NCI-H2107 (cell line): ENCODE results near the gene CAPZB.
"Not testable (repeated sequence)": the region's sequence is repeated elsewhere in the genome, so short reads cannot be mapped to it uniquely, and the experiment has no call there.

ENCODE experiments used
- DNase-seq: peaks from one replicate; lab custom pipeline; 2025; lab: John Stamatoyannopoulos, UW

CAPZB gene

GRCh38 chr1:19485362-19486187 is at the start of gene CAPZB:
TSS of gene CAPZB (minus strand) at chr1:19485539. CDS start at chr1:19485438, 101 bp downstream.
- peak; percentile 68 for DNase-seq

DNA sequence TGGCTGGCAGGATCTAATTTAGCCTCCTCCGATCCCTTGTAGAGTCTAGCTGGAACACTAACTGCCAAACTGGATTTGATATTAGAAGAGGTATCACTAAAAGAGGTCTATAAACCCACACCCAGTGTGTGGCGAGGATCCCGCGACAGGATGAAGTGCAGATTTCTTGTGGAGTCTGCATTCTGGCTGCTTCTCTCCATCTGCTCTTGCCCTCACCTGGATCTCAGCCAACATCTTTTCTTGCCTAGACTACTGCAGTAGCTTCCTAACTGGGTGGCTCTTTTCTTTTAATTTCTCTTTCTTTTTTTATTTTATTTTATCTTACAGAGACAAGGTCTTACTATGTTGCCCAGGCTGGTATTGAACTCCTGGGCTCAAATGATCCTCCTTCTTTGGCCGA is 48.9 kb upstream of the CAPZB start:
- no peak for DNase-seq

GRCh38 chr1:19533626-19534025 is 48.3 kb upstream of the CAPZB start:
- DNase-seq: no peak

DNA sequence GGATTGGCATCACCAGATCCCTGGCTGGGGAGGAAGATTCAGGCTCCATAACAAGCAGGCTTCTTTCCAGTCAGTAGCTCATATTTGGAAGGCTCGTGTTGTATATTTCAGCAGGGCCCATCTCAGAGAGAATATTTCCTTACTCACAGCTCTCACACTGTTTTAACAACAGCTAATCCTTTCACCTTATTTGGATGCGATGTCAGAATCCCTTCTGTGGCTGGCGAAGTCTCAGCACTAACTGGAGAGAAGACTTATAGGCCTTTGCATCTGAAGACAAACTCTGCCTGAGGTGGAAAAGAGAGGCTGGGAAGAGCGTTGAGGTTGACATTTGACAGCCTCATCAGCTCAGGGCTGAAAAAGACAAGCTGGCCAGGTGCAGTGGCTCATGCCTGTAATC is 47.2 kb upstream of the CAPZB start:
- DNase-seq: no peak

GRCh38 chr1:19529664-19530063 is 44.3 kb upstream of the CAPZB start:
- DNase-seq: no peak

DNA sequence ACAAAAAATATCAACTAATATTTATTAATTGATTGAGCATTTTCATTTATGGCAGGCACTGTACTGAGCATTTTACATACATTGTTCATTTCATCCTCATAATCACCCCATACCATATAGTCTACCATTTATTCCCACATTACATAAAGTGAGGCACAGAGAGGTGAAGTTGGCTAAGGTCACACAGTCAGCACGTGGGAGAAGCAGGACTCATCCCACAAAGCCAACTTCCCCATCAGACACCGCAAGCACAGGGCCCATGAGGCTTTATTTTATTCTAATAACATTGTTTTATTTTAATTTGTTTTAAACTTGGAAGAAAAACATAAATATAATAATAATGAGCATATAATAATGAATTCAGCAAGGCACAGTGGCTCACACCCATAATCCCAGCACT is 43.1 kb upstream of the CAPZB start:
- no peak for DNase-seq

- no peak for DNase-seq
These were observed 40.5 kb upstream of the CAPZB start for GRCh38 chr1:19525607-19526545.

GRCh38 chr1:19524791-19525190 is 39.5 kb upstream of the CAPZB start:
- DNase-seq: no peak

- not testable (repeated sequence) for DNase-seq
These were observed 37.2 kb upstream of the CAPZB start for GRCh38 chr1:19522570-19522969.

- no peak for DNase-seq
These were observed 36.1 kb upstream of the CAPZB start for GRCh38 chr1:19521411-19521810.

DNA sequence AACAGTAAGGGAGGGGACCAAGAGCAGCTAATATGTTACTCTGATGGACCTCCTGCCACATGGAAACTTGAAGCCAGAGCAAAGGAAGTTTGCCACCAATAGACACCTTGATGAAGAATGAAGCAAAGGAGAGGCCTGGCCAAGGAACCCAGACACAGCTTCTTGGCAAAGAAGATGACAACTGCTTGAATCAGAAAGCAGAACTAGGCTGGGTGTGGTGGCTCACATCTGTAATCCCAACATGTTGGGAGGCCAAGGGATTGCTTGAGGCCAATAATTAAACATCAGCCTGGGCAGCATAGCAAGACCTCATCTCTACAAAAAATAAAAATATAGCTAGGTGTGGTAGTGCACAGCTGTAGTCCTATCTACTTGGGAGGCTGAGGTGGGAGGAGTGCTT is 31.7 kb upstream of the CAPZB start:
- DNase-seq: no peak

- DNase-seq: no peak
These were observed 29.9 kb upstream of the CAPZB start for GRCh38 chr1:19515201-19515600.

DNA sequence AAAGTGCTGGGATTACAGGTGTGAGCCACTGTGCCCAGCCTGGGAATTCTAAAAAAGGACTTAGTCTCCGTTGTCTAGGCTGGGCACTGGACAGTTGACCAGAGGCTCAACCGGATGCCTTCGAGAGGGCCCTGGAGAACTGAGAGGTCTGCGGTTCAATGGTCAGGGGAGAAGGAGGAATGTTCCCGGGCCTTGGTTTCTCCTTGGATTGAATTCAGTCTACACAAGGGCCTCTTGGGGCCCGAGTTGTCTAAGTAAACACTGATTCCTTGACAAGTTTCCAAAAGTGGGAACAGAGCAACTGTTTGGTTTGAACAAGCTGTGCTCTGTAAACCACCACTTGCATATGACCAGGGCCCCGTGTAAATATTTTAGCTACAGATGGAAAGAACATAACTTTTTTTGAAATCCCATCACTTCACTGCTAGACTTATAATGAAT is 29.1 kb upstream of the CAPZB start:
- no peak for DNase-seq

DNA sequence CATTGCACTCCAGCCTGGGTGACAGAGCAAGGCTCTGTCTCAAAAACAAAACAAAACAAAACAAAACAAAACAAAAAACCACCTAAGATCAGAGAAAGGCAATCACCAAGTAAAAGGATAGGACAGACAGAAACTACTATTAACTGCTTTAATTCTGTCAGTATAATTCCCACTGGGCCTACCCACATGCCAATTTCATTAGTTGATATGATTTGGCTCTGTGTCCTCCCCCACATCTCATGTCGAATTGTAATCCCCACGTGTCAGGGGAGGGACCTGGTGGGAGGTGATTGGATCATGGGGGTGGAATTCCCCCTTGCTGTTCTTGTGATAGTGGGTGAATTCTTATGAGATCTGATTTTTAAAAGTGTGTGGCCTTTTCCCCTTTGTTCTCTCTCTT is 27.2 kb upstream of the CAPZB start:
- DNase-seq: no peak

DNA sequence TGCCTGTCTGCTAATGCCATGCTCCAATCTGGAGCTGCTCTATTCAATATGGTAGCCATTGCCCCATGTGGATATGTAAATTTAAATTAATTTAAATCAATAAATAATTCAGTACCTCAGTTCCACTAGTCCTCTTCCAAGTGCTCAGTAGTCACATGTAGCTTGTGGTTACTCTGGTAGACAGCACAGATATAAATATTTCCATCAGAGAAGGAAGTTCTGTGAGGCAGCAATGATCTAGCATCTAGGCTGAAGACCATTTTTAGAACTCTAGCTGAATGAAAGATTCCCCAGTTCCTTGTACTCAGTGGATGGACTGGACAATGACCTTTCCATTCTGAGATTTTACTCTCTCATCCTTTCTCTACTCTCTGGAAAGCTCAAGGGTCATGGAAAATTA is 25.8 kb upstream of the CAPZB start:
- DNase-seq: no peak

DNA sequence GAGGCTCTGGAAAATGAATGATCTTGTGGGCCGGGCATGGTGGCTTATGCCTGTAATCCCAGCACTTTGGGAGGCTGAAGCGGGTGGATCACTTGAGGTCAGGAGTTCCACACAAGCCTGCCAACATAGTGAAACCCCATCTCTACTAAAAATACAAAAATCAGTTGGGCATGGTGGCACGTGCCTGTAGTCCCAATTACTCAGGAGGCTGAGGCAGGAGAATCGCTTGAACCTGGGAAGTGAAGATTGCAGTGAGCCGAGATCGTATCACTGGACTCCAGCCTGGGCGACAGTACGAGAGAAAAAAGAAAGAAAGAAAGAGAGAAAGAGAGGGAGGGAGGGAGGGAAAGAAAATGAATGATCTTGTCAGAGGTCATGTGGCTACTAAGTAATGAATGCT is 24.3 kb upstream of the CAPZB start:
- DNase-seq: not testable (repeated sequence)

DNA sequence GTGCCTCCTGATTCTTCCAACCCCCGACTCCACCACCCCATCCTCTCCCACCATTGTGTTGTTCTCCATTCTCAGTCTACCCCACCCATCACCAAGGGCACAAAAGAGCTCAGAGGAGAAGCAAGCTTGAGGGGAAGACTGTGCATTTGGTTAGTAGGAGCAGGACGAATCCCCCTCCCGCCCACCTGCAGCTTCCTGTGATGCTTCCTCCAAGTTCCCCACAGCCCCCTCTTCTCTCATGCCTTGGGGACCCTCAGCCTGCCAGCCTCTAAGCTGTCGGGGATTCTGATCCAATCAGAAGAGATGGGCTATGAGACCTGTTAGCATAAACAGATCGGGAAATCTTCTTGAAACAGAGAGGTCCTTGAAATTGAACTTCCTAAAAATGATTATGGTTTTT is 22.2 kb upstream of the CAPZB start:
- DNase-seq: no peak

- DNase-seq: no peak
These were observed 20.5 kb upstream of the CAPZB start for GRCh38 chr1:19505693-19506457.

- no peak for DNase-seq
These were observed 19.7 kb upstream of the CAPZB start for GRCh38 chr1:19504796-19505692.

DNA sequence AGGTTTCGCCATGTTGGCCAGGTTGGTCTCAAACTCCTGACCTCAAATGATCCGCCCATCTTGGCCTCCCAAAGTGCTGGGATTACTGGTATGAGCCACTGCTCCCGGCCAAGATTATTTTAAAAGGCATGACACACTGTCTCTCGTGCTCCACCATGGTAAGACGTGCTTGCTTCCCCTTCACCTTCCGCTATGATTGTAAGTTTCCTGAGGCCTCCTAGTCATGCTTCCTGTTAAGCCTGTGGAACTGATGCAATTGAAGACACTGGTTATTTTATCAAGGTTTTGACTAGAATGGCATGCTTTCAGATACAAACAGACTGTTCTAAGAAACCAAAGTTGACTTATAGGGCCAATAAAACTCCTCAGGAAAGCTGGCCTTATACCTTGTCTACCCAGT is 16.9 kb upstream of the CAPZB start:
- DNase-seq: not testable (repeated sequence)

- DNase-seq: not testable (repeated sequence)
These were observed 14.5 kb upstream of the CAPZB start for GRCh38 chr1:19499887-19500286.
